HepG2 (cell line): Measurements from ENCODE around the gene ULBP2. TPM values are rescaled to one million over a fixed set of nuclear protein-coding genes. Genes with fewer than 3 reads are reported as not detected.

Experiments
- CAMTA2 ChIP-seq: sonication (generic); formaldehyde crosslinking; IDR thresholded peaks from 2 replicates; pipeline ENCODE4 v1.4.0; 2020; ENCODE audit warnings: mild to moderate bottlenecking, missing genetic modification reagents, borderline replicate concordance
- MAFG ChIP-seq: sonication (generic); formaldehyde crosslinking; IDR thresholded peaks from 2 replicates; pipeline ENCODE4 v1.5.1; 2020; ENCODE audit warnings: mild to moderate bottlenecking, missing genetic modification reagents
- SOX5 ChIP-seq: IDR thresholded peaks from 2 replicates; pipeline ENCODE4 v1.6.1; 2016; ENCODE audit warnings: borderline replicate concordance
- ZNF484 ChIP-seq: sonication (generic); formaldehyde crosslinking; IDR thresholded peaks from 2 replicates; pipeline ENCODE4 v1.5.1; 2020; ENCODE audit warnings: mild to moderate bottlenecking, low read depth, missing genetic modification reagents, borderline replicate concordance
- ZNF652 ChIP-seq: IDR thresholded peaks from 2 replicates; pipeline ENCODE4 v1.6.1; 2016; ENCODE audit warnings: low read depth, borderline replicate concordance
- ZNF674 ChIP-seq: sonication (generic); formaldehyde crosslinking; IDR thresholded peaks from 2 replicates; pipeline ENCODE4 v1.5.0; 2020; ENCODE audit warnings: low read depth, mild to moderate bottlenecking, missing genetic modification reagents
- ZNF766 ChIP-seq: sonication (generic); formaldehyde crosslinking; IDR thresholded peaks from 2 replicates; pipeline ENCODE4 v1.5.0; 2020; ENCODE audit warnings: missing genetic modification reagents, borderline replicate concordance
- ZNF777 ChIP-seq: sonication (generic); formaldehyde crosslinking; IDR thresholded peaks from 2 replicates; pipeline ENCODE4 v1.4.0; 2020; ENCODE audit warnings: missing genetic modification reagents
- polyA plus RNA-seq, 8 experiments: library from polyadenylated mRNA; depleted of rRNA in 3 of 8; stranded (reverse) in 7 of 8; unstranded in 1 of 8; fragments of >200 nt; fragmentation: Illumina TruSeq in 4 of 8; extraction: Trizol in 4 of 8; gene quantifications; 2 replicates each; pipeline versions ENCODE4 v1.2.1 to v1.2.3, GENCODE V29; 2011 to 2016; ENCODE audit warnings: low read depth in 4 of 8, missing spikeins in 1 of 8, mixed read lengths in 1 of 8; ENCODE audit not compliant: insufficient read depth in 1 of 8
- total RNA-seq, 5 experiments: library from RNA; depleted of rRNA; stranded (reverse); fragments of >200 nt; fragmentation: Illumina TruSeq; extraction: Trizol; gene quantifications; 2 replicates each; pipeline ENCODE4 v1.2.3, GENCODE V29; 2016; ENCODE audit warnings: low read depth in 1 of 5
- TF ChIP-seq, protein P1 (sequence below): sonication (generic); formaldehyde crosslinking; IDR thresholded peaks from 2 replicates; pipeline ENCODE4 v1.8.1; 2023; ENCODE audit warnings: mild to moderate bottlenecking, missing genetic modification reagents
- TF ChIP-seq, protein P2 (sequence below): IDR thresholded peaks from 2 replicates; pipeline ENCODE4 v1.6.1; 2016; ENCODE audit warnings: low read depth, borderline replicate concordance
- TF ChIP-seq, protein P3 (sequence below): sonication (generic); formaldehyde crosslinking; IDR thresholded peaks from 2 replicates; pipeline ENCODE4 v1.4.0; 2020; ENCODE audit warnings: missing genetic modification reagents
- TF ChIP-seq, protein P4 (sequence below): sonication (generic); formaldehyde crosslinking; IDR thresholded peaks from 2 replicates; pipeline ENCODE4 v1.8.1; 2023; ENCODE audit warnings: mild to moderate bottlenecking, missing genetic modification reagents, borderline replicate concordance
- TF ChIP-seq, protein P5 (sequence below): sonication (generic); formaldehyde crosslinking; IDR thresholded peaks from 2 replicates; pipeline ENCODE4 v1.4.0; 2020; ENCODE audit warnings: missing genetic modification reagents, borderline replicate concordance
- TF ChIP-seq, protein P6 (sequence below): sonication (generic); formaldehyde crosslinking; IDR thresholded peaks from 2 replicates; pipeline ENCODE4 v1.8.1; 2022; ENCODE audit warnings: mild to moderate bottlenecking, missing genetic modification reagents
- TF ChIP-seq, protein P7 (sequence below): sonication (generic); IDR thresholded peaks from 2 replicates; pipeline ENCODE4 v1.6.1; 2016; ENCODE audit warnings: low read depth, borderline replicate concordance
- TF ChIP-seq, protein P8 (sequence below): sonication (generic); formaldehyde crosslinking; IDR thresholded peaks from 2 replicates; pipeline ENCODE4 v1.5.0; 2020; ENCODE audit warnings: mild to moderate bottlenecking, missing genetic modification reagents

ULBP2 gene
- total and polyA plus RNA-seq, 2 of the 13 experiments (the other 11 are each of a cell fraction or from before 2014, with no cell fraction given): not detected

DNA sequence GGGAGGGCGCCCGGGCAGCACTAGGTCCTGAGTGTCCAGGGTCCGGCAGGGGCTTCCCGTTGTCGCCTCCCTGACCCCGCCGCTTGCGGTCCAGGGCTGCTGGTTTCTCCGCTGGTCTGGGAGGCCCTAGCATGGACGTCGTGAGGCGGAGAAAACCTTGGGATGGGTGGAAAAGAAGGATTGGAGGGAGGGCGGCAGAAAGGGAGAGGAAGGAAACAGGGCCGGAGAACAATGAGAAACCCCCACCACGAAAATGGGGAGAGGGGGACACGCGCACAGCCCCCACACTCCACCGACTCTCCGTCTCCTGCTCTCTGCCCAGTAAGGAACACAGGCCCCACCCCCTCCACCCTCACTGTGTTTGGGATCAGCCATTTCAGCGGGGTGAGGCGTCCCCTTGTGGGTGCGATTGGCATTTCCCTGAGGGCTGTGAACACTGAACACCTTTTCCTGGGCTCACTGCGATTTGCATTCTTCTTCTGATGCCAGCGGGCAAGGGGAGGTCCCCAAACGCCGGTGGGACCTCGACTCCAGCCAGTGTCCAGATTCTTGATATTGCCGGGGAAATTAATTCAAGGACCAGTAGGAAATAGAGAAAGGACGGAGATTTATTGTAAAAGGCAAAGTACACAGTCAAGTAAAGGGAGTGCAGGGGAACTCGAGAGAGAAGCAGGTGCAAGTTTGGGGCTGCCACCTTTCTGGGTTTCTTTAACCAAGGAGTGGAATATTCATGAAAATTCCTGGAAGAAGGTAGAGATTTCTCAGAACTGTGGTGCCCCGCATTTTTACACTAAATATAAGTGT lies 15.6 kb upstream of the ULBP2 start (continued):
- TF ChIP-seq, protein P1, sequence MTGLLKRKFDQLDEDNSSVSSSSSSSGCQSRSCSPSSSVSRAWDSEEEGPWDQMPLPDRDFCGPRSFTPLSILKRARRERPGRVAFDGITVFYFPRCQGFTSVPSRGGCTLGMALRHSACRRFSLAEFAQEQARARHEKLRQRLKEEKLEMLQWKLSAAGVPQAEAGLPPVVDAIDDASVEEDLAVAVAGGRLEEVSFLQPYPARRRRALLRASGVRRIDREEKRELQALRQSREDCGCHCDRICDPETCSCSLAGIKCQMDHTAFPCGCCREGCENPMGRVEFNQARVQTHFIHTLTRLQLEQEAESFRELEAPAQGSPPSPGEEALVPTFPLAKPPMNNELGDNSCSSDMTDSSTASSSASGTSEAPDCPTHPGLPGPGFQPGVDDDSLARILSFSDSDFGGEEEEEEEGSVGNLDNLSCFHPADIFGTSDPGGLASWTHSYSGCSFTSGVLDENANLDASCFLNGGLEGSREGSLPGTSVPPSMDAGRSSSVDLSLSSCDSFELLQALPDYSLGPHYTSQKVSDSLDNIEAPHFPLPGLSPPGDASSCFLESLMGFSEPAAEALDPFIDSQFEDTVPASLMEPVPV: peak; percentile 75
- TF ChIP-seq ZNF777 (peak; percentile 82), ZNF674 (CRISPR knock-in tag) (no peak), CAMTA2 (CRISPR knock-in tag) (no peak), ZNF484 (CRISPR knock-in tag) (no peak), SOX5 (CRISPR knock-in tag) (no peak), MAFG (CRISPR knock-in tag) (no peak), ZNF766 (no peak; the same call in 1 of the 2 replicates), ZNF652 (no peak; the same call in 1 of the 2 replicates)
- TF ChIP-seq, protein P2, sequence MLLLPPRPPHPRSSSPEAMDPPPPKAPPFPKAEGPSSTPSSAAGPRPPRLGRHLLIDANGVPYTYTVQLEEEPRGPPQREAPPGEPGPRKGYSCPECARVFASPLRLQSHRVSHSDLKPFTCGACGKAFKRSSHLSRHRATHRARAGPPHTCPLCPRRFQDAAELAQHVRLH (CRISPR knock-in tag): no peak; the same call in 1 of the 2 replicates
- TF ChIP-seq, protein P3, sequence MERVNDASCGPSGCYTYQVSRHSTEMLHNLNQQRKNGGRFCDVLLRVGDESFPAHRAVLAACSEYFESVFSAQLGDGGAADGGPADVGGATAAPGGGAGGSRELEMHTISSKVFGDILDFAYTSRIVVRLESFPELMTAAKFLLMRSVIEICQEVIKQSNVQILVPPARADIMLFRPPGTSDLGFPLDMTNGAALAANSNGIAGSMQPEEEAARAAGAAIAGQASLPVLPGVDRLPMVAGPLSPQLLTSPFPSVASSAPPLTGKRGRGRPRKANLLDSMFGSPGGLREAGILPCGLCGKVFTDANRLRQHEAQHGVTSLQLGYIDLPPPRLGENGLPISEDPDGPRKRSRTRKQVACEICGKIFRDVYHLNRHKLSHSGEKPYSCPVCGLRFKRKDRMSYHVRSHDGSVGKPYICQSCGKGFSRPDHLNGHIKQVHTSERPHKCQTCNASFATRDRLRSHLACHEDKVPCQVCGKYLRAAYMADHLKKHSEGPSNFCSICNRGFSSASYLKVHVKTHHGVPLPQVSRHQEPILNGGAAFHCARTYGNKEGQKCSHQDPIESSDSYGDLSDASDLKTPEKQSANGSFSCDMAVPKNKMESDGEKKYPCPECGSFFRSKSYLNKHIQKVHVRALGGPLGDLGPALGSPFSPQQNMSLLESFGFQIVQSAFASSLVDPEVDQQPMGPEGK (CRISPR knock-in tag): peak; percentile 71; the same call in 1 of the 2 replicates
- TF ChIP-seq, protein P4, sequence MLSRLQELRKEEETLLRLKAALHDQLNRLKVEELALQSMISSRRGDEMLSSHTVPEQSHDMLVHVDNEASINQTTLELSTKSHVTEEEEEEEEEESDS (CRISPR knock-in tag): no peak
- TF ChIP-seq, protein P5, sequence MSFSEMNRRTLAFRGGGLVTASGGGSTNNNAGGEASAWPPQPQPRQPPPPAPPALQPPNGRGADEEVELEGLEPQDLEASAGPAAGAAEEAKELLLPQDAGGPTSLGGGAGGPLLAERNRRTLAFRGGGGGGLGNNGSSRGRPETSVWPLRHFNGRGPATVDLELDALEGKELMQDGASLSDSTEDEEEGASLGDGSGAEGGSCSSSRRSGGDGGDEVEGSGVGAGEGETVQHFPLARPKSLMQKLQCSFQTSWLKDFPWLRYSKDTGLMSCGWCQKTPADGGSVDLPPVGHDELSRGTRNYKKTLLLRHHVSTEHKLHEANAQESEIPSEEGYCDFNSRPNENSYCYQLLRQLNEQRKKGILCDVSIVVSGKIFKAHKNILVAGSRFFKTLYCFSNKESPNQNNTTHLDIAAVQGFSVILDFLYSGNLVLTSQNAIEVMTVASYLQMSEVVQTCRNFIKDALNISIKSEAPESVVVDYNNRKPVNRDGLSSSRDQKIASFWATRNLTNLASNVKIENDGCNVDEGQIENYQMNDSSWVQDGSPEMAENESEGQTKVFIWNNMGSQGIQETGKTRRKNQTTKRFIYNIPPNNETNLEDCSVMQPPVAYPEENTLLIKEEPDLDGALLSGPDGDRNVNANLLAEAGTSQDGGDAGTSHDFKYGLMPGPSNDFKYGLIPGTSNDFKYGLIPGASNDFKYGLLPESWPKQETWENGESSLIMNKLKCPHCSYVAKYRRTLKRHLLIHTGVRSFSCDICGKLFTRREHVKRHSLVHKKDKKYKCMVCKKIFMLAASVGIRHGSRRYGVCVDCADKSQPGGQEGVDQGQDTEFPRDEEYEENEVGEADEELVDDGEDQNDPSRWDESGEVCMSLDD (CRISPR knock-in tag): no peak
- TF ChIP-seq, protein P6, sequence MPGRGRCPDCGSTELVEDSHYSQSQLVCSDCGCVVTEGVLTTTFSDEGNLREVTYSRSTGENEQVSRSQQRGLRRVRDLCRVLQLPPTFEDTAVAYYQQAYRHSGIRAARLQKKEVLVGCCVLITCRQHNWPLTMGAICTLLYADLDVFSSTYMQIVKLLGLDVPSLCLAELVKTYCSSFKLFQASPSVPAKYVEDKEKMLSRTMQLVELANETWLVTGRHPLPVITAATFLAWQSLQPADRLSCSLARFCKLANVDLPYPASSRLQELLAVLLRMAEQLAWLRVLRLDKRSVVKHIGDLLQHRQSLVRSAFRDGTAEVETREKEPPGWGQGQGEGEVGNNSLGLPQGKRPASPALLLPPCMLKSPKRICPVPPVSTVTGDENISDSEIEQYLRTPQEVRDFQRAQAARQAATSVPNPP (CRISPR knock-in tag): 0 out of 2 replicates have a peak, but pooled peaks have one; percentile 17
- TF ChIP-seq, protein P7, sequence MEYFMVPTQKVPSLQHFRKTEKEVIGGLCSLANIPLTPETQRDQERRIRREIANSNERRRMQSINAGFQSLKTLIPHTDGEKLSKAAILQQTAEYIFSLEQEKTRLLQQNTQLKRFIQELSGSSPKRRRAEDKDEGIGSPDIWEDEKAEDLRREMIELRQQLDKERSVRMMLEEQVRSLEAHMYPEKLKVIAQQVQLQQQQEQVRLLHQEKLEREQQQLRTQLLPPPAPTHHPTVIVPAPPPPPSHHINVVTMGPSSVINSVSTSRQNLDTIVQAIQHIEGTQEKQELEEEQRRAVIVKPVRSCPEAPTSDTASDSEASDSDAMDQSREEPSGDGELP: no peak; the same call in 1 of the 2 replicates
- TF ChIP-seq, protein P8, sequence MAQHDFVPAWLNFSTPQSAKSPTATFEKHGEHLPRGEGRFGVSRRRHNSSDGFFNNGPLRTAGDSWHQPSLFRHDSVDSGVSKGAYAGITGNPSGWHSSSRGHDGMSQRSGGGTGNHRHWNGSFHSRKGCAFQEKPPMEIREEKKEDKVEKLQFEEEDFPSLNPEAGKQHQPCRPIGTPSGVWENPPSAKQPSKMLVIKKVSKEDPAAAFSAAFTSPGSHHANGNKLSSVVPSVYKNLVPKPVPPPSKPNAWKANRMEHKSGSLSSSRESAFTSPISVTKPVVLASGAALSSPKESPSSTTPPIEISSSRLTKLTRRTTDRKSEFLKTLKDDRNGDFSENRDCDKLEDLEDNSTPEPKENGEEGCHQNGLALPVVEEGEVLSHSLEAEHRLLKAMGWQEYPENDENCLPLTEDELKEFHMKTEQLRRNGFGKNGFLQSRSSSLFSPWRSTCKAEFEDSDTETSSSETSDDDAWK (CRISPR knock-in tag): no peak
